Activated naive CD8-positive, alpha-beta T cell treated with anti-CD3 and anti-CD28 coated beads, Interleukin-2, amount 50 U/mL, for 24 hours (primary cell): ENCODE results near the gene LIF.
"Not testable (repeated sequence)": the region's sequence is repeated elsewhere in the genome, so short reads cannot be mapped to it uniquely, and the experiment has no call there.

Experiments used
- ATAC-seq: fragments of 150-1000 bp; cut with Tn5 transposase; one replicate; pipeline ENCODE4 v1.10.0; 2021
- DNase-seq: peaks from one replicate; pipeline ENCODE4 v3.0.0; 2021
- H3K27ac Mint-ChIP-seq: one replicate; pipeline ENCODE4 v1.8.0; 2021; ENCODE audit warnings: mild to moderate bottlenecking, mixed read lengths
- H3K27me3 Mint-ChIP-seq: one replicate; pipeline ENCODE4 v1.8.0; 2021; ENCODE audit warnings: mixed read lengths
- H3K36me3 Mint-ChIP-seq: one replicate; pipeline ENCODE4 v1.8.0; 2021; ENCODE audit warnings: low read depth, mixed read lengths
- H3K4me1 Mint-ChIP-seq: one replicate; pipeline ENCODE4 v1.8.0; 2021; ENCODE audit warnings: mixed read lengths
- H3K4me3 Mint-ChIP-seq: one replicate; pipeline ENCODE4 v1.8.0; 2021; ENCODE audit warnings: mild to moderate bottlenecking, moderate library complexity, mixed read lengths
- H3K9me3 Mint-ChIP-seq: one replicate; pipeline ENCODE4 v1.8.0; 2021; ENCODE audit warnings: mixed read lengths

Gene LIF

GRCh38 chr22:30221121-30221992 lies 25.2 kb downstream of the LIF start:
- peak overlapping the region; percentile 45 for H3K4me3 Mint-ChIP-seq
- H3K27ac Mint-ChIP-seq: peak overlapping the region; percentile 86
- ATAC-seq (peak; percentile 64), DNase-seq (peak; percentile 70)
- no peaks in the 10 kb centered on the region for H3K36me3 Mint-ChIP-seq
- H3K27me3 Mint-ChIP-seq: no peaks in the 10 kb centered on the region
- no peaks in the 10 kb centered on the region for H3K9me3 Mint-ChIP-seq
- peaks cover 57% of the 10 kb centered on the region for H3K4me1 Mint-ChIP-seq

- H3K4me3 Mint-ChIP-seq: peak overlapping the region; percentile 45
- H3K27ac Mint-ChIP-seq: peak overlapping the region; percentile 86
- no peaks in the 10 kb centered on the region for H3K36me3 Mint-ChIP-seq
- DNase-seq (no peak), ATAC-seq (no peak)
- H3K9me3 Mint-ChIP-seq: no peaks in the 10 kb centered on the region
- H3K27me3 Mint-ChIP-seq: no peaks in the 10 kb centered on the region
- peaks cover 60% of the 10 kb centered on the region for H3K4me1 Mint-ChIP-seq
Measured at GRCh38 chr22:30220338-30221012, 26.1 kb downstream of the LIF start.

- Mint-ChIP-seq H3K4me3 (no peak overlapping the region), H3K27ac (peak overlapping the region; percentile 86), H3K9me3 (no peaks in the 10 kb centered on the region), H3K27me3 (no peaks in the 10 kb centered on the region), H3K4me1 (peaks cover 58% of the 10 kb centered on the region), H3K36me3 (no peaks in the 10 kb centered on the region)
- DNase-seq: no peak
- ATAC-seq: no peak
Measured at GRCh38 chr22:30219668-30220278, 26.8 kb downstream of the LIF start.

GRCh38 chr22:30219049-30219654 lies 27.4 kb downstream of the LIF start:
- Mint-ChIP-seq H3K27ac (no peak overlapping the region), H3K9me3 (no peaks in the 10 kb centered on the region), H3K27me3 (no peaks in the 10 kb centered on the region), H3K36me3 (no peaks in the 10 kb centered on the region), H3K4me3 (no peak overlapping the region), H3K4me1 (peaks cover 57% of the 10 kb centered on the region)
- ATAC-seq: no peak
- no peak for DNase-seq

- no peak overlapping the region for H3K4me3 Mint-ChIP-seq
- H3K36me3 Mint-ChIP-seq: no peaks in the 10 kb centered on the region
- H3K9me3 Mint-ChIP-seq: no peaks in the 10 kb centered on the region
- ATAC-seq: no peak
- H3K27ac Mint-ChIP-seq: no peak overlapping the region
- peaks cover 2% of the 10 kb centered on the region for H3K27me3 Mint-ChIP-seq
- DNase-seq: no peak
- peaks cover 52% of the 10 kb centered on the region for H3K4me1 Mint-ChIP-seq
Measured at GRCh38 chr22:30217698-30218560, 28.6 kb downstream of the LIF start.

- H3K4me1 Mint-ChIP-seq: peaks cover 48% of the 10 kb centered on the region
- no peak for DNase-seq
- no peak overlapping the region for H3K27ac Mint-ChIP-seq
- ATAC-seq: no peak
- no peaks in the 10 kb centered on the region for H3K36me3 Mint-ChIP-seq
- no peaks in the 10 kb centered on the region for H3K9me3 Mint-ChIP-seq
- no peak overlapping the region for H3K4me3 Mint-ChIP-seq
- peaks cover 2% of the 10 kb centered on the region for H3K27me3 Mint-ChIP-seq
Measured at GRCh38 chr22:30216710-30217109, 29.8 kb downstream of the LIF start.

- H3K27ac Mint-ChIP-seq, DNase-seq, ATAC-seq, H3K36me3 Mint-ChIP-seq, H3K27me3 Mint-ChIP-seq, H3K9me3 Mint-ChIP-seq, H3K4me3 Mint-ChIP-seq: not testable (repeated sequence)
- H3K4me1 Mint-ChIP-seq: peaks cover 44% of the 10 kb centered on the region
Measured at GRCh38 chr22:30216272-30216671, 30.3 kb downstream of the LIF start.

- Mint-ChIP-seq H3K4me3 (no peak overlapping the region), H3K36me3 (no peaks in the 10 kb centered on the region), H3K27ac (peak overlapping the region; percentile 41), H3K4me1 (peaks cover 34% of the 10 kb centered on the region), H3K27me3 (peaks cover 2% of the 10 kb centered on the region), H3K9me3 (no peaks in the 10 kb centered on the region)
- no peak for ATAC-seq
- no peak for DNase-seq
Measured at GRCh38 chr22:30214703-30215407, 31.7 kb downstream of the LIF start.

GRCh38 chr22:30212996-30213441 lies 33.5 kb downstream of the LIF start:
- no peak for ATAC-seq
- H3K4me3 Mint-ChIP-seq: no peak overlapping the region
- H3K27ac Mint-ChIP-seq: no peak overlapping the region
- H3K4me1 Mint-ChIP-seq: peaks cover 34% of the 10 kb centered on the region
- no peaks in the 10 kb centered on the region for H3K9me3 Mint-ChIP-seq
- no peaks in the 10 kb centered on the region for H3K36me3 Mint-ChIP-seq
- peaks cover 2% of the 10 kb centered on the region for H3K27me3 Mint-ChIP-seq
- no peak for DNase-seq

- ATAC-seq: peak; percentile 87
- H3K4me1 Mint-ChIP-seq: peaks cover 34% of the 10 kb centered on the region
Measured at GRCh38 chr22:30212363-30212995, 34.1 kb downstream of the LIF start.

GRCh38 chr22:30211124-30211820 lies 35.3 kb downstream of the LIF start:
- Mint-ChIP-seq H3K36me3 (no peaks in the 10 kb centered on the region), H3K9me3 (no peaks in the 10 kb centered on the region), H3K4me3 (no peak overlapping the region), H3K27me3 (peaks cover 2% of the 10 kb centered on the region), H3K27ac (no peak overlapping the region), H3K4me1 (peaks cover 34% of the 10 kb centered on the region)
- ATAC-seq (no peak), DNase-seq (no peak)

More at GRCh38 chr22:30212363-30212995, 34.1 kb downstream of the LIF start:
- DNase-seq: no peak
- Mint-ChIP-seq H3K27ac (no peak overlapping the region), H3K9me3 (no peaks in the 10 kb centered on the region), H3K27me3 (peaks cover 2% of the 10 kb centered on the region), H3K4me3 (no peak overlapping the region), H3K36me3 (no peaks in the 10 kb centered on the region)

- Mint-ChIP-seq H3K27me3 (peaks cover 2% of the 10 kb centered on the region), H3K4me3 (no peak overlapping the region), H3K27ac (no peak overlapping the region), H3K4me1 (peaks cover 30% of the 10 kb centered on the region), H3K9me3 (no peaks in the 10 kb centered on the region), H3K36me3 (no peaks in the 10 kb centered on the region)
- DNase-seq: no peak
- ATAC-seq: no peak
Measured at GRCh38 chr22:30210235-30210909, 36.2 kb downstream of the LIF start.
